ENCODE measurements around the gene MCM7.
"Not testable (repeated sequence)": the region's sequence is repeated elsewhere in the genome, so short reads cannot be mapped to it uniquely, and the experiment has no call there.

MCM7 gene

DNA sequence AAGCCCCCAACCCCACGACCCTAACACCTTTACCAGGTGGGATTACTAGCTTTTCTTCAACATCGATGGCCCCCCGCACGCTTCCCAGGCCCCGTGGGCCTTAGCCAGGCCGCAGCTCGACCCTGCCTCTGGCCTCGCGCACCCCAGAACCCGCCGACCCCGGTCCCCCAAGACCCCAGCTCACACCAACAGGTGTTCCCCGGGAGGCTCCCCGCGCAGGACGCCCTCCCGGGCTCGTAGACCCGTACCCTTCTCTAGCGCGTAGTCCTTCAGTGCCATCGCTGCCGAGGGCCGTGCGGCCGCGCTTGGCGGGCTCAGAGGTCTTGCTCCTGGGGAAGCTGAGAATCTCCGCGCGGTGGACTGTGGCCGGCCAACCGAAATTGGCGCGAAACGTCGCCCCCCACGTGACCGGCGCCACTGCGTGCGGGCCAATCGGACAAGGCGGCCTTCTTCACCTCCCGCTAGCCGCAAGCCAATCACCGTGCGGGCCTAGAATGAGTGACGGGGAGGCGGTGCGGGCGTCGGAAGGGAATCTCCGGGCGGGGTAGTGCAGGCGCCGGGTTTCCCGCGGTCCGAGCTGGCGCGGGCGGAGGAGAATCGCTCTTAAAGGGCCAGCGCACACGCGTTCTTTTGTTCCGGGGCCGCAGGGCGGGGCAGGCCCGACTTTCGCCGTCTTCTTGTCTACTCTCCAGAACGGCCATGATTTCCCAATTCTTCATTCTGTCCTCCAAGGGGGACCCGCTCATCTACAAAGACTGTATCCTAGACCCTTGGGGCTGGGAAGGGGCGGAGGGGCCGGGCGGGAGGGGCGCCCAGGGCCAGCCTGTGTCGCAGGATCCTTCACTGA lies at the start of gene MCM7, which contains the start of gene AP4M1:
TSS of gene MCM7 (minus strand) at position 382 of the 847 bp plus-strand sequence. CDS start at position 279, 103 bp downstream.
TSS of gene AP4M1 (plus strand) at position 628 of the 847 bp plus-strand sequence. CDS start at position 700, 72 bp downstream.
- peak; percentile 93 for DNase-seq

DNA sequence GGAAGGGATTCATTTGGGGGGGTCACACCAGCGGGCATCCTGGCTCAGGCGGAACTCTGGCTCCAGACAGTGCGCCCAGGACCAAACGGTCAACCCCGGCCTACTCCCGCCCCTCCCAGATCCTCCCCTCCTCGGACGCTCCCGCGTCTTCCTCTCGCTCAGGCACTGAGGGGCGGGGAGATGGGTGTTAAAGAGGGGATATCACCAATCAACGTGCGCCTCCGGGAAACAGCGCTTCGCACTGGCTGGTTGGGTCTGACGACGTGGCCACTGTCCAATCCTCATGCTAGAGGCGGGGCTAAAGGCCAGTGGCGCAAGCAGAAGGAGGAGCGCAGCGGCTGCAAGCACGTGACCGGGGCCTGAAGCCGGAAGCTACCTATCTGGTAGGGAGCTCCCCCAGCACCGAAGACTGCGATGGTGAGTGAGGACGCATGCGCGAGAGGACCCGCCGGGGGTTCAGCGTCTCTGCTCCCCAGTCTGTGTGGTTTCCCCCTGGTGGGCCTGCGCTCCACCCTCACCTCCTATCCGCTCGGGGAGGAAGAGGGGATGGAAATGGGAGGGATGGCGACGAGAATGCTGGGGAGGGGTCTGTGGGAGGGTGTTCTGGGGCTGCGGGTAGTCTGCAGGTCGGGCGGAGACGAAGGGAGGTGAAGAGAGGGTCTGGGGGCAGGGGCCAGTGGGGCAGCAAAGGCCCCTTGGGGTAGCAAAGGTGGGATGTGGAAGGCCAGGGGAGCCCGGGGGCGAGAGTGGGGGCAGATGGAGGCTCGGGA lies 47.5 kb upstream of the MCM7 start, which contains the start of gene LAMTOR4:
TSS of gene LAMTOR4 (plus strand) at position 360 of the 770 bp plus-strand sequence. CDS start at position 415, 55 bp downstream.
- peak; percentile 98 for DNase-seq

DNA sequence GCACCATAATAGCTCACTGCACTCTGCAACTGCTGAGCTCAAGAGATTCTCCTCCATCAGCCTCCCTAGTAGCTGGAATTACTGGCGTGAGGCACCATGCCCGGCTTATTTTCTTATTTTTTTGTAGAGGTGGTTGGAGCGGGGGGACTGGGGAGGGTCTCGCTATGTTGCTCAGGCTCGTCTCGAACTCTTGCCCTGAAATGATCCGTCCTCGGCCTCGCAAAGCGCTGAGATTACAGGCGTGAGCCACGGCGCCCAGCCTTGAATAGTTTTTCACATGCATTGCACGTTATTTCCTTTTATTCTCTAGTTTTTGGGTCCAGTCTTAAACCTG lies 47.0 kb upstream of the MCM7 start:
- DNase-seq = no peak

- no peak for DNase-seq
Measured at GRCh38 chr7:100147278-100147677, 46.1 kb upstream of the MCM7 start.

DNA sequence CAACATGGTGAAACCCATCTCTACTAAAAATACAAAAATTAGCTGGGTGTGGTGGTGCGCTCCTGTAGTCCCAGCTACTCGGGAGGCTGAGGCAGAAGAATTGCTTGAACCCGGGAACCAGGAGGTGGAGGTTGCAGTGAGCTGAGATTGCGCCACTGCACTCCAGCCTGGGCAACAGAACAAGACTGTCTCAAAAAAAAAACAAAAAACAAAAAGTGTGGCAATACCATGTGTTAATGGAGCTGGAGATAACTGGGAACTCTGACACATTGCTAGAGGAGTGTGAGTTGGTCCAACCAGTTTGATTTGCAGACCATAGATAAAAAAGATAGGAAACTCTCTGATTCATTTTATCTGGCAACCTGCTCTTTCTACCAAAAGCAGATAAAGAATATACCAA lies 45.2 kb upstream of the MCM7 start:
- DNase-seq = not testable (repeated sequence)

GRCh38 chr7:100142461-100142860 lies 41.3 kb upstream of the MCM7 start:
- DNase-seq = no peak

DNA sequence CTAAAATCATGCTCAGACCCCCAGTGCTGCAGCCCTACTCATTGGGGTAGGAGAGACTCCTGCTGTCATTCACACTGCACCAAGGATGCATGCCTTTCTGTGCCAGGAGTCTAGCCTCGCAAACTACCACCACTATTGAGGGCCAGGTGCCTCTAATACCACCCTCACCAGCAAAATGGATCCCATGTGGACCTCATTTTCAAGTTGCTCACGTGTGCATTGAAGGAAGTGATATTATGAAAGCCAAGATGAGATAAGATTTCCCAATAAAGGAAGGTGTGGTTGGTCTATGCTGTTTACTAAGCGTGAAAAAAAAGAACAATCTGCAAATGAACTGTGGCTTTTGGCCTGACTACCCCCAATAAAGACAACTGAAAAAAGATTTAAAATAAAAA lies 40.4 kb upstream of the MCM7 start:
- DNase-seq = no peak

- no peak for DNase-seq
Measured at GRCh38 chr7:100137851-100138760, 36.9 kb upstream of the MCM7 start.

DNA sequence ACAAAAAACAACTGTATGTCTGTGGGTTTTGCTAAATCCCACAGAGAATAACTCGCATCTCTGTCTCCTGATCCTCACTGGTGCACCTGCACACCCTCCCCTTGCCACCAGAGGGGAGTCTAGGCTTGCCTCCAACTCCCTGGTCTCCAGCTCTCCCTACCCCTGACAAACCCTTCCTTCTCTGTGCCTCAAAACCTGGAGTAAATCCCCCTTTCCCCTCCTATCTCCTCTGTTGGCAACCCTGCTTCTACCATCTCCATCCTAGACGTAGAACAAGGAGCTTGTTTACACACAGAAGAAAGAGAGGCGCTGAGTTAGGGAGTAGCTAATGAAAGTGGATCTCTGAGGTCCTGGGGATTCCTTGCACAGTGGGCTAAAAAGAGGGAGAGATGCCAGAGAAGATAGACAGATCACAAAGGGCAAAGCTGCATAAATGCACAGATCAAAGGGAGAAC lies 31.5 kb upstream of the MCM7 start:
- DNase-seq = peak; percentile 52

DNA sequence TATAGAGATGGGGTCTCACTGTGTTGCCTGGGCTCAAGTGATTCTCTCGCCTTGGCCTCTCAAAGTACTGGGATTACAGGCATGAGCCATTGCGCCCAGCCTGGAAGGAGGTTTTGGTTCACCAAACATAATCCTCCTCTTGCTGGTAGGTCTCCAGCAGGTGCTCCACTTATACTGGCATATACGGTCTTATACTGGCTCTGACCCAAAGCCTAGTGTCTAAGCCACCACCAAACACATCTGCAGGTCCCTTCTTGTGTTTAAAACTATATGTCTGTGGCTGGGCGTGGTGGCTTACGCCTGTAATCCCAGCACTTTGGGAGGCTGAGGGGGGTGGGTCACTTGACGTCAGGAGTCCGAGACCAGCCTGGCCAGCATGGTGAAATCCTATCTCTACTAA lies 30.9 kb upstream of the MCM7 start:
- DNase-seq = no peak

- DNase-seq = peak; percentile 72
Measured at GRCh38 chr7:100130608-100131453, 29.6 kb upstream of the MCM7 start.

- DNase-seq = not testable (repeated sequence)
Measured at GRCh38 chr7:100130220-100130607, 29.0 kb upstream of the MCM7 start.

- no peak for DNase-seq
Measured at GRCh38 chr7:100128637-100128963, 27.4 kb upstream of the MCM7 start.

GRCh38 chr7:100127866-100128636 lies 26.9 kb upstream of the MCM7 start:
- no peak for DNase-seq

DNA sequence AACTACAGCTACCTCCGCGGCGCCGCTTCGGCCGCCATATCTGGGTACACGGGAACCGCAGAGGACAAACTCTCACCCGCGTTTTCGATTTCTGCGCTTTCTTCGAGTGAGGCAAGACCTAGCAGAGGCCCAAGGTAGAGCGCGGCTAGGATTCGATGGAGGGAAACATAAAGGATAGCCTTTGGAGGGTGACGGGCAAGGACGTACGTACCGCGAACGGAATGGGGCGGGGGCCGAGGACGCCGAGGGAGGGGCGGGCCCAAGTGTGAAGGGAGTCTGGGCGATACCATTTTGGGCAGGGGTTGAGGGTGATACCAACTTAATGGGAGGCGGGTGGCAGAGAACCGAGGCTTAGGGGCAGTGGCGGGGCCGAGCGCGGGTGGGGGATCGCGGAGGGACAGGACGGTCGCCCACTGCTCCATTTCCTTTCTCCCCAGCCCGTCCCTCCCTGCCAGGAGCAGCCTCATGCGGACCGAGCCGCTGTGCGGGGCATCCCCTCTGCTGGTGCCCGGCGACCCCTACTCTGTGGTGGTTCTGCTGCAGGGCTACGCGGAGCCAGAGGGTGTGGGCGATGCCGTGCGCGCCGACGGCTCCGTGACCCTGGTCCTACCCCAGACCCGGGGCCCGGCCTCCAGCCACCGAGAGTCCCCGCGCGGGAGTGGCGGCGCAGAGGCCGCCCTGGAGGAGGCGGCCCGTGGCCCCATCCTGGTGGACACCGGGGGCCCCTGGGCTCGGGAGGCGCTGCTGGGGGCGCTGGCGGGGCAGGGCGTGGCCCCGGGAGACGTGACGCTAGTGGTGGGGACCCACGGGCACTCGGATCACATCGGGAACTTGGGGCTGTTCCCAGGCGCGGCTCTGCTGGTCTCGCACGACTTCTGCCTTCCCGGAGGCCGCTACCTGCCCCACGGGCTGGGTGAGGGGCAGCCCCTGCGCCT lies 26.0 kb upstream of the MCM7 start, which contains the start of gene MBLAC1:
TSS of gene MBLAC1 (plus strand) at position 37 of the 935 bp plus-strand sequence. CDS start at position 466, 429 bp downstream.
- DNase-seq = peak; percentile 86

- DNase-seq = no peak
Measured at GRCh38 chr7:100126239-100126930, 25.2 kb upstream of the MCM7 start.

DNA sequence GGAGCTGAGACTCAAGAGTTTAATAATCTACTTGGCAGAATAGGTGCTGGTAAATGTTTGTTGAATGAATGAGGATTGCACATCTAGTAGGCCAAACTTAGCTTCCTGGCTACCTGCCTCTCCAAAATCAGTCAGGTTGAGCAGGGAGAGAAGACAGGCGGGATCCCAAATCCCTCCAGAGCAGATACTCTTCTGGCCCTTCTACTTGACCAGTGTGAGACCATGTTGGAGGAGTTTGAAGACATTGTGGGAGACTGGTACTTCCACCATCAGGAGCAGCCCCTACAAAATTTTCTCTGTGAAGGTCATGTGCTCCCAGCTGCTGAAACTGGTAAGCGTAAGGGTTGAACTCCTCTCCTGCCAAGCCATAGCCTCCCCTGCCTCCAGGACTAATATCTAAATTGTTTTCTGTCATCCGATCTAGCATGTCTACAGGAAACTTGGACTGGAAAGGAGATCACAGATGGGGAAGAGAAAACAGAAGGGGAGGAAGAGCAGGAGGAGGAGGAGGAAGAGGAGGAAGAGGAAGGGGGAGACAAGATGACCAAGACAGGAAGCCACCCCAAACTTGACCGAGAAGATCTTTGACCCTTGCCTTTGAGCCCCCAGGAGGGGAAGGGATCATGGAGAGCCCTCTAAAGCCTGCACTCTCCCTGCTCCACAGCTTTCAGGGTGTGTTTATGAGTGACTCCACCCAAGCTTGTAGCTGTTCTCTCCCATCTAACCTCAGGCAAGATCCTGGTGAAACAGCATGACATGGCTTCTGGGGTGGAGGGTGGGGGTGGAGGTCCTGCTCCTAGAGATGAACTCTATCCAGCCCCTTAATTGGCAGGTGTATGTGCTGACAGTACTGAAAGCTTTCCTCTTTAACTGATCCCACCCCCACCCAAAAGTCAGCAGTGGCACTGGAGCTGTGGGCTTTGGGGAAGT lies 23.4 kb upstream of the MCM7 start:
- no peak for DNase-seq

DNA sequence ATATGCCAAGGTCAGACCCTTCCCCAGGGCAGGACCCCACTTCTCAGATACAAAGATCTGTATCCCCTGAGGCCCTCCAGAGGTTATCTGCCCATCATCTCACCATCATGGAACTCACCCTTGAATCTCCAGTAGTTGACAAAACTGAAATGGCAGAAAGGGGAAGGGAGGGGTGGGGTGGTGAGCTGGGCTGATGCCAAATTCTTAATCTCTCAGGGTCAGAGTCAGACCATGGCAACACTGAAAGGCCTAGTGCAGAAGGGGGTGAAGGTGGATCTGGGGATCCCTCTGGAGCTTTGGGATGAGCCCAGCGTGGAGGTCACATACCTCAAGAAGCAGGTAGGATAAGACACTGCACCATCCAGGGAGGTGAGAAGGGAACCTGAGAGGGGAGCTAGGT lies 21.4 kb upstream of the MCM7 start:
- DNase-seq = no peak

All from activated effector memory CD4-positive, alpha-beta T cell treated with Interleukin-2 at 50 U/mL for 16 hours (primary cell).